ENCODE results near the gene LRBA. TPM values are rescaled to one million over a fixed set of nuclear protein-coding genes. Genes with fewer than 3 reads are reported as not detected.
"Not testable (repeated sequence)": the region's sequence is repeated elsewhere in the genome, so short reads cannot be mapped to it uniquely, and the experiment has no call there.

The LRBA gene
- total and polyA plus RNA-seq, 9 of the 15 experiments (the other 6 are each of a cell fraction or from before 2014, with no cell fraction given) = 24.2 to 88.7 (median 59.7) TPM

- FAIRE-seq; H3K9ac ChIP-seq (ENCODE audit: insufficient read depth in 1 of 2, low read depth in 2 of 2, low read length in 2 of 2); H3K9me1 ChIP-seq (ENCODE audit: control insufficient read depth, insufficient read depth, low read length); BruUV-seq (replicated peaks); ATAC-seq; H3K27ac ChIP-seq (ENCODE audit: extremely low read depth, low read depth, low read length); H3K4me2 ChIP-seq (ENCODE audit: insufficient read depth, low read length); H3K27me3 ChIP-seq (ENCODE audit: control insufficient read depth in 2 of 2, insufficient read depth in 2 of 2, low read length in 2 of 2); H3K36me3 ChIP-seq (ENCODE audit: control insufficient read depth, insufficient read depth, low read length); H3K9me3 ChIP-seq (replicated peaks; ENCODE audit: control insufficient read depth, insufficient read depth, low read depth, low read length); POLR2A ChIA-PET; in situ Hi-C loops (cut with MboI); H2AFZ ChIP-seq (ENCODE audit: low read depth, low read length); CTCF ChIA-PET (ENCODE audit: low intra/inter-chr PET ratio); H3K4me3 ChIP-seq; H4K20me1 ChIP-seq (replicated peaks; ENCODE audit: control insufficient read depth, insufficient read depth, low read length); DNase-seq (ENCODE audit: extremely low read depth in 1 of 4, low spot score in 3 of 4); H3K79me2 ChIP-seq (ENCODE audit: control insufficient read depth, insufficient read depth, low read length); intact Hi-C loops (cut with micrococcal nuclease); H3K4me1 ChIP-seq (replicated peaks in 1 of 2; ENCODE audit: control insufficient read depth in 2 of 2, insufficient read depth in 2 of 2, low read length in 2 of 2): not testable (repeated sequence)
- TF ChIP-seq PCBP1 (IDR thresholded peaks at IDR 0.05; ENCODE audit: low read depth, low read length, poor library complexity, severe bottlenecking) = peak; percentile 93
- TF ChIP-seq HNRNPK (IDR thresholded peaks at IDR 0.05; ENCODE audit: low read depth, low read length, poor library complexity, severe bottlenecking) = peak; percentile 92
- TF ChIP-seq PCBP2 (IDR thresholded peaks at IDR 0.05; ENCODE audit: low read depth, low read length, poor library complexity, severe bottlenecking) = peak; percentile 97
- WGBS (ENCODE audit: insufficient coverage, low coverage, missing lambda C conversion rate) = 69% methylated on average over 1 of the region's 1 CpG
These were observed 356.8 kb downstream of the LRBA start for GRCh38 chr4:150658258-150658657.

- Histone ChIP-seq H3K27me3 (ENCODE audit: control insufficient read depth in 2 of 2, insufficient read depth in 2 of 2, low read length in 2 of 2) (no peaks in the 10 kb centered on the region), H3K4me3 (no peak overlapping the region), H3K9me1 (ENCODE audit: control insufficient read depth, insufficient read depth, low read length) (no peaks in the 10 kb centered on the region), H3K36me3 (ENCODE audit: control insufficient read depth, insufficient read depth, low read length) (no peaks in the 10 kb centered on the region), H3K9ac (ENCODE audit: insufficient read depth in 1 of 2, low read depth in 2 of 2, low read length in 2 of 2) (no peak overlapping the region), H3K9me3 (replicated peaks; ENCODE audit: control insufficient read depth, insufficient read depth, low read depth, low read length) (no peaks in the 10 kb centered on the region), H3K27ac (ENCODE audit: extremely low read depth, low read depth, low read length) (no peak overlapping the region), H4K20me1 (replicated peaks; ENCODE audit: control insufficient read depth, insufficient read depth, low read length) (no peaks in the 10 kb centered on the region), H3K4me1 (replicated peaks in 1 of 2; ENCODE audit: control insufficient read depth in 2 of 2, insufficient read depth in 2 of 2, low read length in 2 of 2) (no peaks in the 10 kb centered on the region), H3K79me2 (ENCODE audit: control insufficient read depth, insufficient read depth, low read length) (no peaks in the 10 kb centered on the region), H3K4me2 (ENCODE audit: insufficient read depth, low read length) (no peak overlapping the region), H2AFZ (ENCODE audit: low read depth, low read length) (no peak overlapping the region)
- no peak for ATAC-seq
- 97% methylated on average over 2 of the region's 2 CpGs for WGBS (ENCODE audit: insufficient coverage, low coverage, missing lambda C conversion rate)
- FAIRE-seq = no peak
- no TSS peak for BruUV-seq (replicated peaks)
- intact Hi-C loops (cut with micrococcal nuclease) = no loop called here
- POLR2A ChIA-PET = no interaction called here
- CTCF ChIA-PET (ENCODE audit: low intra/inter-chr PET ratio) = no interaction called here
- no peak for DNase-seq (ENCODE audit: extremely low read depth in 1 of 4, low spot score in 3 of 4)
- in situ Hi-C loops (cut with MboI) = no loop called here
- TF ChIP-seq SNIP1 (IDR thresholded peaks at IDR 0.05; ENCODE audit: low read depth) = no peak
- TF ChIP-seq PRPF4 (IDR thresholded peaks at IDR 0.05; ENCODE audit: insufficient read depth, low read depth, low read length, poor library complexity, severe bottlenecking) = no peak
- no peak for TF ChIP-seq NR2C1 (IDR thresholded peaks at IDR 0.05)
- no peak for TF ChIP-seq NR2C1 (tag; IDR thresholded peaks at IDR 0.05)
- no peak for TF ChIP-seq ATF7 (IDR thresholded peaks at IDR 0.05)
- no peak for TF ChIP-seq RFX7 (CRISPR knock-in tag; IDR thresholded peaks at IDR 0.05)
- no peak for TF ChIP-seq HCFC1 (IDR thresholded peaks at IDR 0.05; ENCODE audit: low read depth, low read length)
- TF ChIP-seq MLX (CRISPR knock-in tag; conservative IDR thresholded peaks at IDR 0.05) = no peak
- no peak for TF ChIP-seq ZNF655 (CRISPR knock-in tag; IDR thresholded peaks at IDR 0.05)
- TF ChIP-seq ZNF274 (IDR thresholded peaks at IDR 0.05; ENCODE audit: borderline replicate concordance, low read depth, low read length) = no peak
- no peak for TF ChIP-seq U2AF2 (optimal IDR thresholded peaks at IDR 0.05; ENCODE audit: low read depth, low read length)
- no peak for TF ChIP-seq ETS2 (tag; IDR thresholded peaks at IDR 0.05; ENCODE audit: borderline replicate concordance, poor library complexity, severe bottlenecking)
- no peak for TF ChIP-seq FIP1L1 (IDR thresholded peaks at IDR 0.05; ENCODE audit: low read depth, low read length, poor library complexity, severe bottlenecking)
These were observed 358.2 kb downstream of the LRBA start for GRCh38 chr4:150656891-150657290.

Data from K562 (cell line).